B cell (primary cell): ENCODE measurements around the gene DNAH6. TPM values are rescaled to one million over a fixed set of nuclear protein-coding genes. Genes with fewer than 3 reads are reported as not detected.

Source experiments
- ATAC-seq: fragments of 200-7000 bp; cut with Tn5 transposase; one replicate; pipeline ENCODE4 v1.10.0; 2021; ENCODE audit warnings: low read depth, mild to moderate bottlenecking, moderate number of reproducible peaks, moderate library complexity
- CTCF ChIA-PET: fragments of 350-600 bp; sonication (Branson Sonifier 250); formaldehyde crosslinking; loops from one replicate; lab custom pipeline; 2021; ENCODE audit warnings: antibody characterized with exemption, inconsistent platforms; lab: Charles Lee
- POLR2A ChIA-PET: fragments of 350-600 bp; sonication (Branson Sonifier 250); formaldehyde crosslinking; loops from one replicate; lab custom pipeline; 2021; ENCODE audit warnings: antibody characterized with exemption; lab: Charles Lee
- DNase-seq: peaks from one replicate; pipeline ENCODE4 v3.0.0; 2013
- H2AFZ ChIP-seq: 2 replicates; pipeline ENCODE4 v1.6.1; 2012; ENCODE audit warnings: mild to moderate bottlenecking, low read depth, low read length; ENCODE audit not compliant: insufficient read depth, poor library complexity, severe bottlenecking
- H3K27ac ChIP-seq, 2 donors: 1 replicate in 1 of 2; 2 replicates in 1 of 2; pipeline ENCODE4 v1.5.1; 2012 to 2013; ENCODE audit warnings: low read length in 2 of 2, mild to moderate bottlenecking in 2 of 2, moderate library complexity in 1 of 2
- H3K27me3 ChIP-seq, 4 experiments: fragments of 200-600 bp in 1 of 4; sonication (generic) in 1 of 4; replicated peaks in 1 of 4; 1 replicate in 2 of 4; 2 replicates in 2 of 4; pipeline versions ENCODE4 v1.6.1 to v1.7.0; 2013 to 2016; ENCODE audit warnings: low read length in 3 of 4, mild to moderate bottlenecking in 2 of 4, mixed read lengths in 1 of 4, moderate library complexity in 1 of 4; ENCODE audit not compliant: insufficient read depth in 4 of 4, control insufficient read depth in 3 of 4; ENCODE audit errors: control extremely low read depth in 1 of 4
- H3K36me3 ChIP-seq, 2 experiments: replicated peaks in 1 of 2; 1 replicate in 1 of 2; 2 replicates in 1 of 2; pipeline versions ENCODE4 v1.6.1 to v1.7.1; 2013; ENCODE audit warnings: low read length in 1 of 2; ENCODE audit not compliant: insufficient read depth in 2 of 2, control insufficient read depth in 1 of 2; ENCODE audit errors: control extremely low read depth in 1 of 2, extremely low read depth in 1 of 2
- H3K4me1 ChIP-seq, 2 donors: fragments of 200-600 bp in 1 of 2; sonication (generic) in 1 of 2; 1 replicate in 1 of 2; 2 replicates in 1 of 2; pipeline versions ENCODE4 v1.5.1 to v1.6.1; 2013 to 2017; ENCODE audit warnings: low read length in 2 of 2; ENCODE audit not compliant: control insufficient read depth in 2 of 2, insufficient read depth in 2 of 2
- H3K4me2 ChIP-seq: replicated peaks from 2 replicates; pipeline ENCODE3; 2012; ENCODE audit warnings: mild to moderate bottlenecking, low read depth, low read length; ENCODE audit not compliant: poor library complexity, severe bottlenecking
- H3K4me3 ChIP-seq, 5 experiments: fragments of 200-600 bp in 1 of 5; sonication (generic) in 1 of 5; 1 replicate in 3 of 5; 2 replicates in 2 of 5; pipeline versions ENCODE4 v1.5.1 to v1.7.0; 2011 to 2016; ENCODE audit warnings: low read length in 4 of 5, mild to moderate bottlenecking in 4 of 5, low read depth in 2 of 5, control low read depth in 1 of 5, moderate library complexity in 1 of 5; ENCODE audit not compliant: insufficient read depth in 1 of 5; ENCODE audit errors: control extremely low read depth in 1 of 5, extremely low read depth in 1 of 5
- H3K79me2 ChIP-seq: fragments of 200-600 bp; sonication (generic); one replicate; pipeline ENCODE4 v1.6.0; 2016; ENCODE audit warnings: low read length; ENCODE audit not compliant: control insufficient read depth, insufficient read depth
- H3K9ac ChIP-seq: fragments of 200-600 bp; sonication (generic); 2 replicates; pipeline ENCODE4 v1.6.1; 2017; ENCODE audit warnings: mild to moderate bottlenecking, low read length, moderate library complexity
- H3K9me3 ChIP-seq, 3 donors: one replicate each; pipeline versions ENCODE4 v1.6.1 to v1.7.1; 2013; ENCODE audit warnings: low read length in 2 of 3; ENCODE audit not compliant: control insufficient read depth in 2 of 3, insufficient read depth in 1 of 3; ENCODE audit errors: control extremely low read depth in 1 of 3
- H4K20me1 ChIP-seq: 2 replicates; pipeline ENCODE4 v1.6.0; 2012; ENCODE audit warnings: mild to moderate bottlenecking, low read length; ENCODE audit not compliant: insufficient read depth, control insufficient read depth, poor library complexity, severe bottlenecking
- H3K27ac Mint-ChIP-seq: one replicate; pipeline ENCODE4 v1.8.0; 2021; ENCODE audit warnings: mixed read lengths
- H3K27me3 Mint-ChIP-seq: one replicate; pipeline ENCODE4 v1.8.0; 2021; ENCODE audit warnings: mixed read lengths
- H3K4me1 Mint-ChIP-seq: one replicate; pipeline ENCODE4 v1.8.0; 2021; ENCODE audit warnings: mixed read lengths
- H3K4me3 Mint-ChIP-seq: one replicate; pipeline ENCODE4 v1.8.0; 2021; ENCODE audit warnings: mixed read lengths
- H3K9me3 Mint-ChIP-seq: one replicate; pipeline ENCODE4 v1.8.0; 2022; ENCODE audit warnings: mixed read lengths; ENCODE audit not compliant: insufficient read depth
- EZH2 ChIP-seq: IDR thresholded peaks from 2 replicates; pipeline ENCODE4 v1.6.1; 2012; ENCODE audit warnings: borderline replicate concordance, low read depth, mild to moderate bottlenecking, moderate library complexity, low read length; ENCODE audit not compliant: insufficient read depth, poor library complexity, severe bottlenecking
- WGBS: methylation state at CpG from one replicate; pipeline ENCODE4 v1.1.5; 2013; ENCODE audit warnings: missing lambda C conversion rate; ENCODE audit not compliant: insufficient coverage; 5-methylcytosine and 5-hydroxymethylcytosine counted together
- intact Hi-C: fragments of 100-400 bp; cut with micrococcal nuclease; formaldehyde crosslinking; loops from one replicate; pipeline ENCODE4 v1.10.0; 2022
- polyA plus RNA-seq: library from polyadenylated mRNA; depleted of rRNA; stranded (reverse); fragments of >200 nt; gene quantifications from 2 replicates; pipeline ENCODE4 v1.2.3, GENCODE V29; 2012
- total RNA-seq, 2 donors: library from RNA; stranded (reverse); fragments of 120-200 nt in 1 of 2; gene quantifications; 1 replicate in 1 of 2; 2 replicates in 1 of 2; pipeline versions ENCODE4 v1.2.3 to v1.2.4, GENCODE V29; 2013 to 2022
- TF ChIP-seq, protein P1 (sequence below): fragments of 200-600 bp; IDR thresholded peaks from one replicate; pipeline ENCODE4 v1.8.0; 2022; ENCODE audit warnings: antibody characterized with exemption, mild to moderate bottlenecking

DNAH6 gene
- total and polyA plus RNA-seq, 2 donors (not counting 1 experiment from before 2014, with no cell fraction given): 0.01 to 1.9 TPM

DNA sequence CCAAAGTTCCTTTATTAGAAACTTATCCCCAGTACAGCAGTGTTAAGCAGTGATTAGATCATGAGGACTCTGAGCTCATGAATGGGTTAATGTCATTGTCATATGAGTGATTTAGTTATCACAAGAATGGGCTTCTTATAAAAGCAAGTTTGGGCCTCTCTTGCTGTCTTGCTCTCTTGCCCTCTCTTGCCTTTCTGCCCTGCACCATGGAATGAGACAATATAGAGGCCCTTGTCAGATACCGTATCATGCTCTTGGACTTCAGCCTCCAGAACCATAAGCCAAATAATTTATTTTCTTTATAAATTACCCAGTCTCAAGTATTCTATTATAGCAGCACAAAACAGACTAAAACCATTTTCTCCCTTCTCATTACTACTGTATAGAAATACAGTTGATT lies 238.8 kb downstream of the DNAH6 start:
- no peak overlapping the region for H2AFZ ChIP-seq
- no peak overlapping the region for H3K27ac Mint-ChIP-seq
- no CpG with 5 or more reads among the region's 1 CpG for WGBS
- H3K4me3 Mint-ChIP-seq: no peak overlapping the region
- no peaks in the 10 kb centered on the region for H3K4me1 ChIP-seq
- no peak overlapping the region for H3K27ac ChIP-seq
- peaks cover 0 to 6% (median 0%) of the 10 kb centered on the region in 4 experiments for H3K27me3 ChIP-seq
- ChIA-PET CTCF (no interaction called here), POLR2A (no interaction called here)
- H3K9me3 Mint-ChIP-seq: peaks cover 2% of the 10 kb centered on the region
- no peak overlapping the region for H3K4me2 ChIP-seq
- peaks cover 0 to 4% (median 0%) of the 10 kb centered on the region in 3 donors for H3K9me3 ChIP-seq
- no peaks in the 10 kb centered on the region for H3K79me2 ChIP-seq
- H4K20me1 ChIP-seq: no peaks in the 10 kb centered on the region
- no peak overlapping the region for H3K4me3 ChIP-seq
- peaks cover 22% of the 10 kb centered on the region for H3K27me3 Mint-ChIP-seq
- no peak for DNase-seq
- no peaks in the 10 kb centered on the region for H3K36me3 ChIP-seq
- ATAC-seq: no peak
- no peaks in the 10 kb centered on the region for H3K4me1 Mint-ChIP-seq
- no peak overlapping the region for H3K9ac ChIP-seq
- TF ChIP-seq, protein P1, sequence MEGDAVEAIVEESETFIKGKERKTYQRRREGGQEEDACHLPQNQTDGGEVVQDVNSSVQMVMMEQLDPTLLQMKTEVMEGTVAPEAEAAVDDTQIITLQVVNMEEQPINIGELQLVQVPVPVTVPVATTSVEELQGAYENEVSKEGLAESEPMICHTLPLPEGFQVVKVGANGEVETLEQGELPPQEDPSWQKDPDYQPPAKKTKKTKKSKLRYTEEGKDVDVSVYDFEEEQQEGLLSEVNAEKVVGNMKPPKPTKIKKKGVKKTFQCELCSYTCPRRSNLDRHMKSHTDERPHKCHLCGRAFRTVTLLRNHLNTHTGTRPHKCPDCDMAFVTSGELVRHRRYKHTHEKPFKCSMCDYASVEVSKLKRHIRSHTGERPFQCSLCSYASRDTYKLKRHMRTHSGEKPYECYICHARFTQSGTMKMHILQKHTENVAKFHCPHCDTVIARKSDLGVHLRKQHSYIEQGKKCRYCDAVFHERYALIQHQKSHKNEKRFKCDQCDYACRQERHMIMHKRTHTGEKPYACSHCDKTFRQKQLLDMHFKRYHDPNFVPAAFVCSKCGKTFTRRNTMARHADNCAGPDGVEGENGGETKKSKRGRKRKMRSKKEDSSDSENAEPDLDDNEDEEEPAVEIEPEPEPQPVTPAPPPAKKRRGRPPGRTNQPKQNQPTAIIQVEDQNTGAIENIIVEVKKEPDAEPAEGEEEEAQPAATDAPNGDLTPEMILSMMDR: no peak
- no peak for TF ChIP-seq EZH2
- intact Hi-C loops: no loop called here

DNA sequence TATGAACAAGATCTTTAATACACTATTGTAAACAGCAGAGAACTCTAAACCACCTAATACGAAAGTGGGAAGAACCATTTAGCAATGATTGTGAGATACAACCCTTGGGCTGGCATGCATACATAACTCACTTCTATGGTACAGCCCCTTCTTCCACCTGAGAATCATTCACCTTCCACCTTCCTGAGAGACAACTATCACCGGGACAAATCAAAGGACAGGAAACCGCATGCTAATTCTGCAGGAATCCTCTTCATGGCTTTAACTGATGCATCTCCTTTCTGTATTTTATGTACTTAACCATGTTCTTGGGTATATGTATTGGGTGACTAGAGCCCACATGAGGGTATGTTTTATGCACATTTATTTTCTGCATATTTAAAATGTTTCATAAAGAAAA lies 241.3 kb downstream of the DNAH6 start:
- DNase-seq: no peak
- Histone ChIP-seq H2AFZ (no peak overlapping the region), H3K79me2 (no peaks in the 10 kb centered on the region), H3K27me3 (peaks cover 0 to 6% (median 0%) of the 10 kb centered on the region in 4 experiments), H3K27ac (no peak overlapping the region), H3K9me3 (peaks cover 0 to 4% (median 1%) of the 10 kb centered on the region in 3 donors), H3K4me2 (no peak overlapping the region), H3K4me3 (no peak overlapping the region), H4K20me1 (no peaks in the 10 kb centered on the region), H3K36me3 (no peaks in the 10 kb centered on the region), H3K4me1 (no peaks in the 10 kb centered on the region), H3K9ac (no peak overlapping the region)
- no peaks in the 10 kb centered on the region for H3K4me1 Mint-ChIP-seq
- no peak overlapping the region for H3K4me3 Mint-ChIP-seq
- intact Hi-C loops: no loop called here
- no CpG with 5 or more reads among the region's 3 CpGs for whole genome bisulfite sequencing
- peaks cover 2% of the 10 kb centered on the region for H3K9me3 Mint-ChIP-seq
- ChIA-PET POLR2A (no interaction called here), CTCF (no interaction called here)
- H3K27ac Mint-ChIP-seq: no peak overlapping the region
- peaks cover 31% of the 10 kb centered on the region for H3K27me3 Mint-ChIP-seq
- ATAC-seq: no peak
- no peak for TF ChIP-seq EZH2
- TF ChIP-seq, protein P1: no peak
